C1 segment of cervical spinal cord (tissue), 14 donors: ENCODE measurements around the gene UBL5.
A peak's percentile ranks its signal among the peaks of the same experiment; 100 is the strongest.
"Not testable (repeated sequence)": the region's sequence is repeated elsewhere in the genome, so short reads cannot be mapped to it uniquely, and the experiment has no call there.

Source experiments
- DNase-seq, 14 donors: peaks; one replicate each; lab custom pipeline; 2025; lab: John Stamatoyannopoulos, UW

The UBL5 gene

GRCh38 chr19:9811139-9811538 is 16.6 kb upstream of the UBL5 start:
- no peak for DNase-seq

GRCh38 chr19:9818175-9818733 is 9.5 kb upstream of the UBL5 start:
- DNase-seq: peak in 1 of 14 donors; percentile 31

- DNase-seq: peak; percentile 96 to 100 (median 100)
Measured at GRCh38 chr19:9818734-9819595, 8.8 kb upstream of the UBL5 start, which contains the start of gene FBXL12. Gene FBXL12, minus strand, starts transcription at chr19:9819079. Its CDS starts 266 bp downstream, at chr19:9818813.

- DNase-seq: no peak
Measured at GRCh38 chr19:9819596-9819909, 8.2 kb upstream of the UBL5 start.

- DNase-seq: not testable (repeated sequence)
Measured at GRCh38 chr19:9820034-9820433, 7.7 kb upstream of the UBL5 start.

DNA sequence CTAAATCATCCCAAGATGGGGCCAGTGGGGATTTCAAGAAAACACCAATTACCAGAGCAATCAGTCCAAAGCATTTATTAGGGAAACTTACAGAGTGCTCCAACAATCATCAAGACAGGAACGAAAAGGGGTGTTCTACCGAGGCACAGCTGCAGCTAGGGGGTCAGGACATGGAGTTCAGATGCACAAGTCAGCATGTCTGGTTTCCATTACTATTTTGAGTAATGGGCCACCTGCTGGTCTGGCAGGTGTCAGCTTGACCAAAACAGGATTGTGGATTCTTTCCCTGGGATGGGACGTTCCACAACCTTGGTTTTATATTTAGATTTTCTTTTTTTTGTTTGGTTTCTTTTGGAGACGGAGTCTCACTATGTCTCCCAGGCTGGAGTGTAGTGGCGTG is 3.9 kb upstream of the UBL5 start:
- DNase-seq: no peak

DNA sequence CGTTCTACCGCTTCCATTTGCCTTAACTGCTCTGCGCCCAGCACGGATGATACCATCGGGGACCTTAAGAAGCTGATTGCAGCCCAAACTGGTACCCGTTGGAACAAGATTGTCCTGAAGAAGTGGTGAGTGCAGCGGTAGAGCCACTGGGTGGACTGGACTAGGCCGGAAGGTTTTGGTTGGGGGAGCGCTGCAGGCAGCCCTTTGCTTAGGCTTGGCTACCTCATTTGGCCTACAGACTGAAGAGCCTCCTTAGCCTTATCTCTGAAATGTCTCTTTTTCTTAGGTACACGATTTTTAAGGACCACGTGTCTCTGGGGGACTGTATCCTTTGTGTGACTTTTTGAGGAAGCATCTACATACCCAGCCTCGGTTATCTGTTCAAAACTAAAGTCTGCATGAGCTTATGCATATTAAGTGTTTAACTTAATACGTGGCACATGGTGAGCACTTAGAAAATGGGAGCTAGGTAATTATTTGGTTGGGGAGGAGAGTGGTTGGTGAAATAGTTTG is 889 bp downstream of the UBL5 start:
- no peak for DNase-seq

- DNase-seq: no peak
Measured at GRCh38 chr19:9834307-9834725, 6.6 kb downstream of the UBL5 start.

GRCh38 chr19:9834726-9835506 is 7.2 kb downstream of the UBL5 start, which contains the start of gene PIN1:
Gene PIN1, plus strand, starts transcription at chr19:9835318. Its CDS starts 27 bp downstream, at chr19:9835345.
- peak; percentile 42 to 99 (median 96) for DNase-seq

DNA sequence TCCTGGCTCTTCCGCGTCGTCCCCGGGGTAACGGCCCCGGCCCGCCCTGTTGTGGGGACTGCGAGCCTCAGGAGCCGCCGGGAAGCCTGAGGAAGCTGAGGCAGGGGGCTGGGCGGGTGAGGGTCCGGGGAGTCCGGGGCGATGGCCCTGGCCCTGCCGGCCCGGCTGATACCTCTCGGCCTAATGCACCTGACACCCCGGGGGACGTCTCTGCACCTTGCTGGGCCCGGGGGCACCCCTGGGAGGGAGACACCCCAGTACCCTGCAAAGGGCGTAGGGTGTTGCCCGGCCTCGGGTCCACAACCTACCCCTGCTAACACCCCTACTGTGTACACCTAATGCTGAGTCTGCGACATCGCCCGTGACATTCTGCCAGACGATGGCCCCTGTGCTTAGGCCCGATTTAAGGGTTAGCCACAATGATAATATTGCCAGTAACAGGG is 7.8 kb downstream of the UBL5 start:
- DNase-seq: peak in 2 of 14 donors; percentile 27 to 49

- no peak for DNase-seq
Measured at GRCh38 chr19:9836021-9836420, 8.3 kb downstream of the UBL5 start.

GRCh38 chr19:9838324-9838723 is 10.6 kb downstream of the UBL5 start:
- no peak for DNase-seq

GRCh38 chr19:9839415-9839814 is 11.7 kb downstream of the UBL5 start:
- no peak for DNase-seq

DNA sequence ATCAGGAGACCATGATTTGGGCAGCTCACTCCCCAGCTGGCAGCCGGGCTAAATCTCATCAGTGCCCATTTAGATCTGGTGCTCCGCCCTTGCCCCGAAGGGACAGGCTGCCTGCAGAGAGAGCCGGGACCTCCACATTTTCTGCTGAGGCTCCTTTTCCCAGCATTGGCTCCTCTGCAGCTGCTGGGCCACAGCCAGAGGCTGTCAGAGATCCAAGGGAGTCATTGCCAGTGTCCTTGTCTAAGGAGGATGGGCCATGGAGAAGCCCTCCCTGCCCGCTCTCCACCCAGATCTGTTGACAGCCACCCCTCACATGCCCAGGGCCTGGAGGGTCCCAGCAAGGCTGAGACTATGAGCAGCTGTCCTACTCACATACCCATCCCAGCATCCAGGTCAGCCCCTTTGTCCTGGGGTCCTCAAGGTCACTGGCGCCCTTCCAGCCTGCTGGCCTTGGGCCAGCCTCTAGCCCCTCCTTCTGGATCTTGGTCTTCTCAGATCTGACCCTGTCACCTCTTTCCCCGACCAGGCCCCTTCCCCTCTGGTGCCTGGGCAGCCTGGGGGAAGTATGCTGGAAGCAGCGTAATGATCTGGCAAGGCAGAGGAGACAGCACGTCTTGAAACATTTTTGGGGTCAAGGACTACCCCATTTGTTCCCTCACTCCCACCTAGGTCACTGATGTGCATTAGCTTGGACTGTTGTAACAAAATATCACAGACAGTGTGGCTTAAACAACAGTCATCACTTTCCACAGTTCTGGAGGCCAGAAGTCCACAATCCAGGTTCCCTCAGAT is 15.3 kb downstream of the UBL5 start:
- DNase-seq: peak in 5 of 14 donors; percentile 16 to 33 (median 24)

GRCh38 chr19:9843626-9844273 is 16.0 kb downstream of the UBL5 start:
- DNase-seq: not testable (repeated sequence)

GRCh38 chr19:9847087-9847671 is 19.5 kb downstream of the UBL5 start:
- DNase-seq: peak in 5 of 14 donors; percentile 8 to 57 (median 22)

- peak in 1 of 14 donors; percentile 51 for DNase-seq
Measured at GRCh38 chr19:9848060-9848459, 20.3 kb downstream of the UBL5 start.

GRCh38 chr19:9848762-9849161 is 21.0 kb downstream of the UBL5 start:
- peak in 1 of 14 donors; percentile 82 for DNase-seq

DNA sequence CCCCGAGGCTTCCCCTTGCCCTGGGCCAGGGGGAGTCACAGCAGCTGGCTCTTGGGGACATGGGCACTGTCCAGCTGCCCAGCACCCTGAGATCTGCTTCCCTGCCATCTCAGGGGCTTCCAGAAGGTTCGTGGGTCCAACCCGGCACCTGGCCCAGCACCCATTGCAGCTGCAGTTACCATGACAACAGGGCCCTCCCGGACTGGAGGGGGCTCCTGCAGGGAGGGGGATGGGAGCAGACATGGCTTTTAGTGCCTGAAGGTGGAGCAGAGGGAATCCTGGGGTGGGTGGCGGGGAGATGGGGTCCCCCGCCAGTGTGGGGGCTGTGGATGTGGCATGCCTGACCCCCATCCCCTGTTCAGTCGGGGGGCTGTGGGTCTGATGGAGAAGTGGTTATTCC is 22.1 kb downstream of the UBL5 start:
- DNase-seq: no peak
